Liver (tissue), 3 donors: ENCODE measurements around the gene DNAJC4.

ENCODE experiments used
- ATF3 ChIP-seq: IDR thresholded peaks from 2 replicates; pipeline ENCODE4 v1.6.1; 2016; ENCODE audit warnings: antibody characterized with exemption
- CTCF ChIP-seq: fragments of 150-350 bp; IDR thresholded peaks from 2 replicates; pipeline ENCODE4 v1.5.1; 2017; ENCODE audit warnings: improper control_type of control experiment, low read depth, low read length; ENCODE audit not compliant: missing input control
- FOXA1 ChIP-seq: IDR thresholded peaks from 2 replicates; pipeline ENCODE4 v1.6.1; 2016; ENCODE audit warnings: antibody characterized with exemption
- FOXA2 ChIP-seq: IDR thresholded peaks from 2 replicates; pipeline ENCODE4 v1.6.1; 2016; ENCODE audit warnings: antibody characterized with exemption
- GABPA ChIP-seq, 2 donors: IDR thresholded peaks in 1 of 2; conservative IDR thresholded peaks in 1 of 2; 2 replicates each; pipeline ENCODE4 v1.6.1; 2016; ENCODE audit warnings: antibody characterized with exemption in 2 of 2, mild to moderate bottlenecking in 1 of 2, moderate library complexity in 1 of 2
- HNF4G ChIP-seq: IDR thresholded peaks from 2 replicates; pipeline ENCODE4 v1.6.1; 2016; ENCODE audit warnings: antibody characterized with exemption
- JUND ChIP-seq, 2 donors: IDR thresholded peaks; 2 replicates each; pipeline ENCODE4 v1.6.1; 2016; ENCODE audit warnings: antibody characterized with exemption in 2 of 2
- REST ChIP-seq: IDR thresholded peaks from 2 replicates; pipeline ENCODE4 v1.6.1; 2016; ENCODE audit warnings: antibody characterized with exemption, mild to moderate bottlenecking
- SP1 ChIP-seq: IDR thresholded peaks from 2 replicates; pipeline ENCODE4 v1.6.1; 2018; ENCODE audit warnings: antibody characterized with exemption, mild to moderate bottlenecking
- YY1 ChIP-seq: IDR thresholded peaks from 2 replicates; pipeline ENCODE4 v1.6.1; 2016; ENCODE audit warnings: antibody characterized with exemption, mild to moderate bottlenecking
- ZBTB33 ChIP-seq: IDR thresholded peaks from 2 replicates; pipeline ENCODE4 v1.6.1; 2016; ENCODE audit warnings: antibody characterized with exemption
- donor health status: healthy.
- donor health status: healthy.

GRCh38 chr11:64239662-64240434, 9.5 kb downstream of the DNAJC4 start:
- no peak for TF ChIP-seq HNF4G
- TF ChIP-seq CTCF = no peak
- no peak for TF ChIP-seq REST
- no peak for TF ChIP-seq SP1
- no peak for TF ChIP-seq YY1
- no peak for TF ChIP-seq FOXA2
- TF ChIP-seq JUND (IDR thresholded peaks at IDR 0.05) = no peak
- TF ChIP-seq ATF3 = no peak
- TF ChIP-seq GABPA (IDR thresholded peaks at IDR 0.05 in 1 of 2, conservative IDR thresholded peaks at IDR 0.05 in 1 of 2) = no peak
- no peak for TF ChIP-seq ZBTB33
- TF ChIP-seq FOXA1 = no peak
